SK-N-SH (cell line): Measurements from ENCODE around the gene SLC26A8. TPM values are rescaled to one million over a fixed set of nuclear protein-coding genes. Genes with fewer than 3 reads are reported as not detected.

Experiments
- CTCF ChIA-PET: fragments of 300-600, 350-600 bp; formaldehyde crosslinking; extraction: SDS; loops from one replicate; lab custom pipeline; 2021; lab: Yijun Ruan, JAX
- POLR2A ChIA-PET: fragments of 350-600 bp; sonication (Branson Sonifier 250); formaldehyde crosslinking; extraction: SDS; loops from one replicate; lab custom pipeline; 2020; ENCODE audit warnings: antibody characterized with exemption, inconsistent platforms; lab: Yijun Ruan, JAX
- DNase-seq: peaks from one replicate; pipeline ENCODE4 v3.0.0; 2012
- H2AFZ ChIP-seq: fragments of 200-600 bp; sonication (generic); 2 replicates; pipeline ENCODE4 v1.8.1; 2016; ENCODE audit warnings: antibody characterized with exemption, mild to moderate bottlenecking, low read depth
- H3F3A ChIP-seq: fragments of 200-600 bp; sonication (generic); replicated peaks from 2 replicates; pipeline ENCODE3; 2016; ENCODE audit warnings: antibody characterized with exemption, mild to moderate bottlenecking; ENCODE audit not compliant: insufficient read depth
- H3K27ac ChIP-seq, 2 experiments: fragments of 200-500 bp in 1 of 2; fragments of 200-600 bp in 1 of 2; sonication (Bioruptor generic) in 1 of 2; sonication (generic), shearing (Covaris generic) in 1 of 2; 2 replicates each; pipeline versions ENCODE4 v1.5.1 to v1.6.1; 2014 to 2016; ENCODE audit warnings: low read depth in 2 of 2, inconsistent platforms in 1 of 2, low read length in 1 of 2, mild to moderate bottlenecking in 1 of 2, mixed read lengths in 1 of 2
- H3K27me3 ChIP-seq: fragments of 200-600 bp; sonication (generic), shearing (Covaris generic); 2 replicates; pipeline ENCODE4 v1.6.1; 2016; ENCODE audit warnings: mixed run types; ENCODE audit not compliant: insufficient read depth
- H3K36me3 ChIP-seq, 2 experiments: fragments of 200-500 bp in 1 of 2; fragments of 200-600 bp in 1 of 2; sonication (Bioruptor generic) in 1 of 2; sonication (generic) in 1 of 2; replicated peaks in 1 of 2; 2 replicates each; pipeline versions ENCODE3 to v1.5.1; 2014 to 2016; ENCODE audit warnings: low read length in 1 of 2, mild to moderate bottlenecking in 1 of 2; ENCODE audit not compliant: insufficient read depth in 2 of 2, control insufficient read depth in 1 of 2
- H3K4me1 ChIP-seq, 2 experiments: fragments of 200-500 bp in 1 of 2; fragments of 200-600 bp in 1 of 2; sonication (Bioruptor generic) in 1 of 2; sonication (generic), shearing (Covaris generic) in 1 of 2; 2 replicates each; pipeline versions ENCODE4 v1.5.1 to v1.6.1; 2014 to 2016; ENCODE audit warnings: low read depth in 1 of 2, low read length in 1 of 2, mixed run types in 1 of 2; ENCODE audit not compliant: insufficient read depth in 2 of 2, control insufficient read depth in 1 of 2
- H3K4me2 ChIP-seq: fragments of 200-600 bp; sonication (generic), shearing (Covaris generic); 2 replicates; pipeline ENCODE4 v1.6.1; 2017; ENCODE audit warnings: mixed run types
- H3K4me3 ChIP-seq, 2 experiments: fragments of 200-500 bp in 1 of 2; fragments of 200-600 bp in 1 of 2; sonication (Bioruptor generic) in 1 of 2; sonication (generic), shearing (Covaris generic) in 1 of 2; 2 replicates each; pipeline versions ENCODE4 v1.5.1 to v1.8.1; 2014 to 2016; ENCODE audit warnings: low read depth in 2 of 2, inconsistent platforms in 1 of 2, low read length in 1 of 2, mild to moderate bottlenecking in 1 of 2, mixed read lengths in 1 of 2, moderate library complexity in 1 of 2
- H3K79me2 ChIP-seq: fragments of 200-600 bp; sonication (generic); 2 replicates; pipeline ENCODE4 v1.8.1; 2017; ENCODE audit warnings: mild to moderate bottlenecking; ENCODE audit not compliant: insufficient read depth
- H3K9ac ChIP-seq: fragments of 200-600 bp; sonication (generic); 2 replicates; pipeline ENCODE4 v1.6.1; 2017; ENCODE audit warnings: mixed run types
- H3K9me2 ChIP-seq: fragments of 200-600 bp; sonication (generic); 2 replicates; pipeline ENCODE4 v1.6.1; 2017; ENCODE audit warnings: mixed run types
- H3K9me3 ChIP-seq: fragments of 200-600 bp; sonication (generic); 2 replicates; pipeline ENCODE4 v1.6.1; 2017; ENCODE audit warnings: mixed run types, mild to moderate bottlenecking, moderate library complexity
- H4K20me1 ChIP-seq: fragments of 200-600 bp; sonication (generic); 2 replicates; pipeline ENCODE4 v1.6.1; 2017; ENCODE audit warnings: mild to moderate bottlenecking, mixed run types; ENCODE audit not compliant: insufficient read depth
- CHD2 ChIP-seq: fragments of 150-350 bp; IDR thresholded peaks from 2 replicates; pipeline ENCODE4 v1.6.1; 2018; ENCODE audit warnings: low read length; ENCODE audit not compliant: partially characterized antibody
- EP300 ChIP-seq, 2 experiments: IDR thresholded peaks; 2 replicates each; pipeline versions ENCODE4 v1.4.0 to v1.6.1; 2012; ENCODE audit warnings: borderline replicate concordance in 1 of 2, low read depth in 1 of 2, low read length in 1 of 2
- FOSL2 ChIP-seq: IDR thresholded peaks from 2 replicates; pipeline ENCODE4 v1.4.0; 2012; ENCODE audit warnings: low read depth, mild to moderate bottlenecking, moderate library complexity, borderline replicate concordance
- FOXJ3 ChIP-seq: sonication (generic); formaldehyde crosslinking; IDR thresholded peaks from 2 replicates; pipeline ENCODE4 v1.5.1; 2020; ENCODE audit warnings: mild to moderate bottlenecking, missing genetic modification reagents
- FOXM1 ChIP-seq: IDR thresholded peaks from 2 replicates; pipeline ENCODE4 v1.4.0; 2012; ENCODE audit warnings: low read depth, mild to moderate bottlenecking
- GABPA ChIP-seq: IDR thresholded peaks from 2 replicates; pipeline ENCODE4 v1.4.0; 2012; ENCODE audit warnings: low read depth, mild to moderate bottlenecking
- GATA2 ChIP-seq: sonication (generic); formaldehyde crosslinking; IDR thresholded peaks from 2 replicates; pipeline ENCODE4 v1.5.0; 2020; ENCODE audit warnings: mild to moderate bottlenecking, missing genetic modification reagents
- JUND ChIP-seq: IDR thresholded peaks from 2 replicates; pipeline ENCODE4 v1.4.0; 2012
- MEF2A ChIP-seq: IDR thresholded peaks from 2 replicates; pipeline ENCODE4 v1.4.0; 2012; ENCODE audit warnings: low read depth, borderline replicate concordance
- MXI1 ChIP-seq: IDR thresholded peaks from 2 replicates; pipeline ENCODE4 v1.6.1; 2012; ENCODE audit warnings: mild to moderate bottlenecking, low read depth, low read length, improper control_type of control experiment
- NRF1 ChIP-seq: IDR thresholded peaks from 2 replicates; pipeline ENCODE4 v1.6.1; 2012; ENCODE audit warnings: low read depth, mild to moderate bottlenecking, low read length
- POLR2AphosphoS5 ChIP-seq: IDR thresholded peaks from 2 replicates; pipeline ENCODE4 v1.6.1; 2012; ENCODE audit warnings: low read depth, low read length
- RFX5 ChIP-seq: IDR thresholded peaks from 2 replicates; pipeline ENCODE4 v1.6.1; 2012; ENCODE audit warnings: mild to moderate bottlenecking, improper control_type of control experiment, low read length
- RXRA ChIP-seq: IDR thresholded peaks from 2 replicates; pipeline ENCODE4 v1.4.0; 2012; ENCODE audit warnings: low read depth, mild to moderate bottlenecking, borderline replicate concordance
- SIN3A ChIP-seq: IDR thresholded peaks from 2 replicates; pipeline ENCODE4 v1.6.1; 2012; ENCODE audit warnings: low read depth, mild to moderate bottlenecking, low read length, moderate library complexity, borderline replicate concordance
- TAF1 ChIP-seq: IDR thresholded peaks from 2 replicates; pipeline ENCODE4 v1.6.1; 2012; ENCODE audit warnings: low read depth, mild to moderate bottlenecking, low read length, moderate library complexity, borderline replicate concordance
- TEAD4 ChIP-seq: IDR thresholded peaks from 2 replicates; pipeline ENCODE4 v1.4.0; 2012; ENCODE audit warnings: mild to moderate bottlenecking, borderline replicate concordance; ENCODE audit not compliant: insufficient read depth
- WGBS: methylation state at CpG from one replicate; pipeline ENCODE4 v1.1.6; 2017; ENCODE audit warnings: low lambda C conversion rate; 5-methylcytosine and 5-hydroxymethylcytosine counted together
- polyA plus RNA-seq, 3 experiments: library from polyadenylated mRNA; depleted of rRNA; stranded (reverse); fragments of >200 nt; gene quantifications; 2 replicates each; pipeline ENCODE4 v1.2.3, GENCODE V29; 2012
- TF ChIP-seq, protein P1 (sequence below): IDR thresholded peaks from 2 replicates; pipeline ENCODE4; 2012
- TF ChIP-seq, protein P2 (sequence below): IDR thresholded peaks from 2 replicates; pipeline ENCODE4 v1.4.0; 2012; ENCODE audit warnings: low read depth, borderline replicate concordance
- TF ChIP-seq, protein P3 (sequence below): fragments of 150-350 bp; IDR thresholded peaks from 2 replicates; pipeline ENCODE4 v1.6.1; 2017; ENCODE audit warnings: antibody characterized with exemption, low read length, low read depth, borderline replicate concordance
- TF ChIP-seq, protein P4 (sequence below): fragments of 200-600 bp; sonication (generic); IDR thresholded peaks from 2 replicates; pipeline ENCODE4 v1.6.1; 2017; ENCODE audit warnings: antibody characterized with exemption, mild to moderate bottlenecking, moderate library complexity

SLC26A8 gene
- polyA plus RNA-seq, 1 of the 3 experiments (the other 2 are of a cell fraction), result not detected

DNA sequence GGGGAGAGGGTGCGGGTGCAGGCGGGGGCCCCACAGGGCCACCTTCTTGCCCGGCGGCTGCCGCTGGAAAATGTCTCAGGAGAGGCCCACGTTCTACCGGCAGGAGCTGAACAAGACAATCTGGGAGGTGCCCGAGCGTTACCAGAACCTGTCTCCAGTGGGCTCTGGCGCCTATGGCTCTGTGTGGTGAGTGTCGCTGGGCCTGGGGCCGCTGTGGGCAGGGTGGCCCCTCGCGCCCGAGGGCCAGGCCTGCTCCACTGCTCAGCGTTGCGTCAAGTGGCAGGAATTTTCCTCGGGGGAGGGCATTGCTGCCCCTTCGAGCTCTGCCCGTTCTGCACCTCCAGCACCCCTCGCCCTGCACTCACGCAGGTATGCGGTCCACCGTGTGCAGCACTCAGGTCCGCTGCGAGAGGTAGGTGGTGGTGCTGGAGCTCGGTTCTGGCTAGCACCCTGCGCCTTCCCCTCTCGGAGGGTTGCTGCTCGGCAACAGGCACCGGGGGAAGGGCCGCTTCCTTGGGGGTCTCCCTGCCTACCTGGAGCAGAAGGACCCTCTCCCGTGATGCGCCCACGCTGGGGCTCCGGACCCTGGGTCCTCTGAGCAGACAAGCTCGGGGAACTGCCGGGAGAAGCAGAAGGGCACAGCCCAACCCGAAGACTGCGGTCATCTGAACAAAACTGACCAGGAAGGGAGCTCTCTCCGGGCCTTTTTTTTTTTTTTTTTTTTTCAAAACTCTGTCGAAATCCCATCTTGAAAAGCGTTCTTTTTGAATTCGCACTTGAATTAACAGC lies 3.8 kb upstream of the SLC26A8 start:
- H3K4me3 ChIP-seq, result peak overlapping the region; percentile 96 to 97
- H3K9me2 ChIP-seq, result no peaks in the 10 kb centered on the region
- no peaks in the 10 kb centered on the region; a peak in 2 of 4 replicates for H3K4me1 ChIP-seq
- H2AFZ ChIP-seq, result peak overlapping the region; percentile 27
- H3K27me3 ChIP-seq, result no peaks in the 10 kb centered on the region
- peaks cover 15% of the 10 kb centered on the region for H4K20me1 ChIP-seq
- H3K9me3 ChIP-seq, result no peaks in the 10 kb centered on the region
- CTCF ChIA-PET, result interaction anchor here (0.6 to 8.3 kb wide), 42 partner anchors 9 to 330 kb away, joined by 3 to 224 read pairs (median 5); partner anchors contain the start of genes BNIP5 and BRPF3
- POLR2A ChIA-PET, result interaction anchor here (0.9 to 2.4 kb wide), 9 partner anchors 41 to 104 kb away, joined by 3 to 14 read pairs (median 4); no protein-coding TSS in a partner anchor
- peak overlapping the region; percentile 96 for H3K4me2 ChIP-seq
- no peaks in the 10 kb centered on the region for H3K36me3 ChIP-seq
- peaks cover 56% of the 10 kb centered on the region for H3K79me2 ChIP-seq
- H3K27ac ChIP-seq, result peak overlapping the region; percentile 72 to 88
- WGBS, result under 1% methylated on average over 30 of the region's 44 CpGs
- H3F3A ChIP-seq, result peaks cover 23% of the 10 kb centered on the region
- DNase-seq, result peak; percentile 41
- TF ChIP-seq MXI1 (peak; percentile 12; the same call in 1 of the 2 replicates), SIN3A (no peak)
- H3K9ac ChIP-seq, result peak overlapping the region; percentile 91

DNA sequence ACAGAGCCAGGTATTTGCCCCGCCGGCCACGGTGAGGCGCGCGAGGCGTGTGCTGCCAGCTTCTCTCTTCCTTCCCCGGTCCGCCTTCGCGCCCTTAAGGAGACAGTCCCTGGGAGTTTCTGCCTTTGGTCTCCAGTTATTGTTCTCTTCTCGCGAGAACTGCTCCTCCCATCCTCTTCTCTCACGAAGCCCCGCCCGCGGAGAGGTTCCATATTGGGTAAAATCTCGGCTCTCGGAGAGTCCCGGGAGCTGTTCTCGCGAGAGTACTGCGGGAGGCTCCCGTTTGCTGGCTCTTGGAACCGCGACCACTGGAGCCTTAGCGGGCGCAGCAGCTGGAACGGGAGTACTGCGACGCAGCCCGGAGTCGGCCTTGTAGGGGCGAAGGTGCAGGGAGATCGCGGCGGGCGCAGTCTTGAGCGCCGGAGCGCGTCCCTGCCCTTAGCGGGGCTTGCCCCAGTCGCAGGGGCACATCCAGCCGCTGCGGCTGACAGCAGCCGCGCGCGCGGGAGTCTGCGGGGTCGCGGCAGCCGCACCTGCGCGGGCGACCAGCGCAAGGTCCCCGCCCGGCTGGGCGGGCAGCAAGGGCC lies 3.2 kb upstream of the SLC26A8 start, which contains the start of gene MAPK14:
TSS of gene MAPK14 (plus strand) at position 308 of the 587 bp plus-strand sequence. CDS start 350 bp downstream, outside the sequence.
- 2% methylated on average over 33 of the region's 62 CpGs for WGBS
- TF ChIP-seq CHD2 (peak; percentile 100), RFX5 (no peak), GABPA (no peak), TAF1 (peak; percentile 83), FOXJ3 (CRISPR knock-in tag) (no peak), NRF1 (peak; percentile 41; the same call in 1 of the 2 replicates), GATA2 (CRISPR knock-in tag) (no peak), JUND (no peak), MEF2A (no peak), RXRA (no peak), POLR2AphosphoS5 (peak; percentile 94), SIN3A (peak; percentile 98; the same call in 1 of the 2 replicates), EP300 (IDR thresholded peaks at IDR 0.05; ENCODE audit: borderline replicate concordance in 1 of 2, low read depth in 1 of 2, low read length in 1 of 2) (no peak), FOSL2 (no peak), TEAD4 (0 out of 2 replicates have a peak, but pooled peaks have one; percentile 11), FOXM1 (no peak)
- TF ChIP-seq, protein P1, sequence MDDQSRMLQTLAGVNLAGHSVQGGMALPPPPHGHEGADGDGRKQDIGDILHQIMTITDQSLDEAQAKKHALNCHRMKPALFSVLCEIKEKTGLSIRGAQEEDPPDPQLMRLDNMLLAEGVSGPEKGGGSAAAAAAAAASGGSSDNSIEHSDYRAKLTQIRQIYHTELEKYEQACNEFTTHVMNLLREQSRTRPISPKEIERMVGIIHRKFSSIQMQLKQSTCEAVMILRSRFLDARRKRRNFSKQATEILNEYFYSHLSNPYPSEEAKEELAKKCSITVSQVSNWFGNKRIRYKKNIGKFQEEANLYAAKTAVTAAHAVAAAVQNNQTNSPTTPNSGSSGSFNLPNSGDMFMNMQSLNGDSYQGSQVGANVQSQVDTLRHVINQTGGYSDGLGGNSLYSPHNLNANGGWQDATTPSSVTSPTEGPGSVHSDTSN, result no peak
- TF ChIP-seq, protein P2, sequence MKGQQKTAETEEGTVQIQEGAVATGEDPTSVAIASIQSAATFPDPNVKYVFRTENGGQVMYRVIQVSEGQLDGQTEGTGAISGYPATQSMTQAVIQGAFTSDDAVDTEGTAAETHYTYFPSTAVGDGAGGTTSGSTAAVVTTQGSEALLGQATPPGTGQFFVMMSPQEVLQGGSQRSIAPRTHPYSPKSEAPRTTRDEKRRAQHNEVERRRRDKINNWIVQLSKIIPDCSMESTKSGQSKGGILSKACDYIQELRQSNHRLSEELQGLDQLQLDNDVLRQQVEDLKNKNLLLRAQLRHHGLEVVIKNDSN, result no peak
- TF ChIP-seq, protein P3, sequence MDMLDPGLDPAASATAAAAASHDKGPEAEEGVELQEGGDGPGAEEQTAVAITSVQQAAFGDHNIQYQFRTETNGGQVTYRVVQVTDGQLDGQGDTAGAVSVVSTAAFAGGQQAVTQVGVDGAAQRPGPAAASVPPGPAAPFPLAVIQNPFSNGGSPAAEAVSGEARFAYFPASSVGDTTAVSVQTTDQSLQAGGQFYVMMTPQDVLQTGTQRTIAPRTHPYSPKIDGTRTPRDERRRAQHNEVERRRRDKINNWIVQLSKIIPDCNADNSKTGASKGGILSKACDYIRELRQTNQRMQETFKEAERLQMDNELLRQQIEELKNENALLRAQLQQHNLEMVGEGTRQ, result no peak
- TF ChIP-seq, protein P4, sequence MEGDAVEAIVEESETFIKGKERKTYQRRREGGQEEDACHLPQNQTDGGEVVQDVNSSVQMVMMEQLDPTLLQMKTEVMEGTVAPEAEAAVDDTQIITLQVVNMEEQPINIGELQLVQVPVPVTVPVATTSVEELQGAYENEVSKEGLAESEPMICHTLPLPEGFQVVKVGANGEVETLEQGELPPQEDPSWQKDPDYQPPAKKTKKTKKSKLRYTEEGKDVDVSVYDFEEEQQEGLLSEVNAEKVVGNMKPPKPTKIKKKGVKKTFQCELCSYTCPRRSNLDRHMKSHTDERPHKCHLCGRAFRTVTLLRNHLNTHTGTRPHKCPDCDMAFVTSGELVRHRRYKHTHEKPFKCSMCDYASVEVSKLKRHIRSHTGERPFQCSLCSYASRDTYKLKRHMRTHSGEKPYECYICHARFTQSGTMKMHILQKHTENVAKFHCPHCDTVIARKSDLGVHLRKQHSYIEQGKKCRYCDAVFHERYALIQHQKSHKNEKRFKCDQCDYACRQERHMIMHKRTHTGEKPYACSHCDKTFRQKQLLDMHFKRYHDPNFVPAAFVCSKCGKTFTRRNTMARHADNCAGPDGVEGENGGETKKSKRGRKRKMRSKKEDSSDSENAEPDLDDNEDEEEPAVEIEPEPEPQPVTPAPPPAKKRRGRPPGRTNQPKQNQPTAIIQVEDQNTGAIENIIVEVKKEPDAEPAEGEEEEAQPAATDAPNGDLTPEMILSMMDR, result peak; percentile 85

More for the DNA sequence above, 3.2 kb upstream of the SLC26A8 start, which contains the start of gene MAPK14:
- Histone ChIP-seq H3K4me1 (no peaks in the 10 kb centered on the region; a peak in 2 of 4 replicates), H3K36me3 (no peaks in the 10 kb centered on the region), H3K9ac (peak within 1 kb of the TSS; percentile 91), H3K9me2 (no peaks in the 10 kb centered on the region), H3K27ac (peak within 1 kb of the TSS; percentile 72 to 88), H2AFZ (peak within 1 kb of the TSS; percentile 70), H4K20me1 (peaks cover 9% of the 10 kb centered on the region), H3K4me2 (peak within 1 kb of the TSS; percentile 96), H3F3A (peaks cover 23% of the 10 kb centered on the region), H3K79me2 (peaks cover 49% of the 10 kb centered on the region), H3K4me3 (peak within 1 kb of the TSS; percentile 96 to 97), H3K9me3 (no peaks in the 10 kb centered on the region), H3K27me3 (no peaks in the 10 kb centered on the region)
- DNase-seq, result peak; percentile 97
- CTCF ChIA-PET, result interaction anchor here (0.6 to 8.3 kb wide), 45 partner anchors 10 to 346 kb away, joined by 3 to 224 read pairs (median 4); partner anchors contain the start of genes BNIP5, BRPF3 and PNPLA1
- POLR2A ChIA-PET, result interaction anchor here (0.6 to 2.4 kb wide), 10 partner anchors 11 to 104 kb away, joined by 3 to 14 read pairs (median 4); no protein-coding TSS in a partner anchor
